Lower lobe of right lung (tissue), 2 donors: ENCODE measurements around the gene TAS2R1. TPM values are rescaled to one million over a fixed set of nuclear protein-coding genes. Genes with fewer than 3 reads are reported as not detected.

Source experiments
- ATAC-seq, 2 donors: fragments of 200-7000 bp; cut with Tn5 transposase; one replicate each; pipeline ENCODE4 v1.9.1; 2020 to 2022; ENCODE audit warnings: mild to moderate bottlenecking in 2 of 2, moderate library complexity in 2 of 2
- DNase-seq: peaks from one replicate; pipeline ENCODE4 v3.0.0-alpha.2; 2020
- H3K27ac ChIP-seq: fragments of 200-600 bp; one replicate; pipeline ENCODE4 v1.8.0; 2022
- H3K27me3 ChIP-seq: fragments of 200-600 bp; one replicate; pipeline ENCODE4 v1.8.0; 2022; ENCODE audit warnings: low read depth
- H3K36me3 ChIP-seq: fragments of 200-600 bp; one replicate; pipeline ENCODE4 v1.8.0; 2022; ENCODE audit warnings: mild to moderate bottlenecking
- H3K4me1 ChIP-seq: fragments of 200-600 bp; one replicate; pipeline ENCODE4 v1.8.0; 2022
- H3K4me3 ChIP-seq: fragments of 200-600 bp; one replicate; pipeline ENCODE4 v1.8.0; 2022; ENCODE audit warnings: mild to moderate bottlenecking
- H3K9me3 ChIP-seq: fragments of 200-600 bp; one replicate; pipeline ENCODE4 v1.8.0; 2022
- intact Hi-C: fragments of 100-400 bp; cut with DNase I; formaldehyde crosslinking; loops from one replicate; pipeline ENCODE4 v1.11.0; 2022
- total RNA-seq: library from RNA; stranded (reverse); fragmentation: NEBNext Ultra II Directional; extraction: Animal tissue kit (Norgen Biotek cat#: 25700); gene quantifications from one replicate; pipeline ENCODE4 v1.2.1, GENCODE V29; 2021
- TF ChIP-seq, protein P1 (sequence below): fragments of 200-600 bp; IDR thresholded peaks from one replicate; pipeline ENCODE4 v1.8.0; 2022; ENCODE audit warnings: antibody characterized with exemption, mild to moderate bottlenecking
- donor health status: DM: no; HTN: yes; CAD: no; lungs with severe emphysema.

The TAS2R1 gene
- total RNA-seq, 1 donor from 2014 or later = not detected

DNA sequence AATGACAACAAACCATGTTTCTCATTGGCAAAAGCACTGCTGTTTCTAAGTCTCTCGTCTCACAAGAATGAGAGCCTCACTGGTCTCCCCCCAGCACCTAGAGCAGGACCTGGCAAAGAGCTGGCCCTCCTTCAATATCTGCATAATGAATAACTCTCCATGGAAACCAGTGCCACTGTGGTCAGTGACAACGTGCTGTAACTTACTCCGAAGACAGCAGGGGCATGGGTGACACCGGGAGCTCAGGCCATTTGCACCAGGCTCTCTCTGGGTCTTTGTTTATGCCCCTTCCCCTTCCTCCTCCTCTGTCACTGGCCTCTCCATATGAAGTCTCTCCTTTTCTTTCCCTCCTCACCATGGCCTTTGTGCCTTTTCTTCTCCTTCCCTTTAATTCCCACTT, 33.3 kb downstream of the TAS2R1 start:
- TF ChIP-seq, protein P1, sequence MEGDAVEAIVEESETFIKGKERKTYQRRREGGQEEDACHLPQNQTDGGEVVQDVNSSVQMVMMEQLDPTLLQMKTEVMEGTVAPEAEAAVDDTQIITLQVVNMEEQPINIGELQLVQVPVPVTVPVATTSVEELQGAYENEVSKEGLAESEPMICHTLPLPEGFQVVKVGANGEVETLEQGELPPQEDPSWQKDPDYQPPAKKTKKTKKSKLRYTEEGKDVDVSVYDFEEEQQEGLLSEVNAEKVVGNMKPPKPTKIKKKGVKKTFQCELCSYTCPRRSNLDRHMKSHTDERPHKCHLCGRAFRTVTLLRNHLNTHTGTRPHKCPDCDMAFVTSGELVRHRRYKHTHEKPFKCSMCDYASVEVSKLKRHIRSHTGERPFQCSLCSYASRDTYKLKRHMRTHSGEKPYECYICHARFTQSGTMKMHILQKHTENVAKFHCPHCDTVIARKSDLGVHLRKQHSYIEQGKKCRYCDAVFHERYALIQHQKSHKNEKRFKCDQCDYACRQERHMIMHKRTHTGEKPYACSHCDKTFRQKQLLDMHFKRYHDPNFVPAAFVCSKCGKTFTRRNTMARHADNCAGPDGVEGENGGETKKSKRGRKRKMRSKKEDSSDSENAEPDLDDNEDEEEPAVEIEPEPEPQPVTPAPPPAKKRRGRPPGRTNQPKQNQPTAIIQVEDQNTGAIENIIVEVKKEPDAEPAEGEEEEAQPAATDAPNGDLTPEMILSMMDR = no peak
- no peaks in the 10 kb centered on the region for H3K4me1 ChIP-seq

DNA sequence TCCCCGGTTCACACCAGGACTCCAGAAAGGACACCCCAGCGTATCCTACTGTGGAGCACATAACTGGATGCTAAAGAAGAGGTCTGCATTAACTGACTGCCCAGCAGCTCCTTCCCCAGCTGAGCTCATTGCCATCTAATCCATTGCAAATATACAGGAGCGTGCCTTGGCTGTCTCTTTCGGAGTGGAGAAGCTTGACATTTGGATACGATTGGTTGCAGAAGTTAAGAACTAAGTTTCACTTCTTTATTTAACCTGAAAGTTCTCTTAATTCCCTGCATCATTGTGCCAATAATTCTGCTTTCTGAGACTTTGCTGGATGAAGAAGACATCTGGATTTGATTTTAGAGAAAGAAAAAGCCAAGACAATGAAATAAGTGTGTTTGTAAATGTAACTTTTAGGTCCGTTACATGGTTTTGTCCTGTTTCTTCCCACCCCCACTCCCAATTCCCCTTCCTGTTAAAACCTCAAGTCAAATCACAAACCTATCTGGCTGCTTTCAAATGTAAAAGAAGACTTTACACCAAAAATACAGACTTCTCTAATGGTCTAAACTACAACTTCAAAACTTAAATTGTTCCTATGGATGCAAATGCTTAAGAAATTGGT, 33.9 kb downstream of the TAS2R1 start:
- TF ChIP-seq, protein P1 = no peak
- Histone ChIP-seq H3K4me1 (no peaks in the 10 kb centered on the region), H3K4me3 (no peak overlapping the region), H3K36me3 (no peaks in the 10 kb centered on the region), H3K27ac (no peak overlapping the region), H3K9me3 (no peaks in the 10 kb centered on the region), H3K27me3 (no peaks in the 10 kb centered on the region)
- ATAC-seq (no peak), DNase-seq (no peak)
- intact Hi-C loops = no loop called here

More for the DNA sequence above, 33.3 kb downstream of the TAS2R1 start:
- DNase-seq (no peak), ATAC-seq (no peak)
- intact Hi-C loops = no loop called here
- Histone ChIP-seq H3K36me3 (no peaks in the 10 kb centered on the region), H3K27ac (no peak overlapping the region), H3K4me3 (no peak overlapping the region), H3K27me3 (no peaks in the 10 kb centered on the region), H3K9me3 (no peaks in the 10 kb centered on the region)

DNA sequence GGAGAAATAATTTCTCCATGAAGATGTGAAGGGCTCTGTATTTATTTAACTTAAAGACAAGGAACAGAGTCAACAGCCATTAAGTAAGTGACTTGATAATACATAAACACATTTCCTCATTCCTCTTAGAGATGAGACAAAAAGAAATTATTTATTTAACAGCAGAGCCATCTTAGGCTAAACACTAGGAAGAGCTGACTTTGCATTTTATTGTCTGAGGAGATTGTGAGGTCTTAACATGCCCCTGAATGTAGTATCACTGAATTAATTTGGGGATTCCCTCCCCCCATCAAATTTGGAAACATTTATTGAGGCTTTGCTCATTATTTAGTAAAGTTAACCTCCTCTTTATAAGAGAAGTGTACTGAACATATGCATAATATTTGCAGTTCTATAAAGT, 35.2 kb downstream of the TAS2R1 start:
- no peak overlapping the region for H3K4me3 ChIP-seq
- no peaks in the 10 kb centered on the region for H3K9me3 ChIP-seq
- H3K4me1 ChIP-seq = no peaks in the 10 kb centered on the region
- no peaks in the 10 kb centered on the region for H3K36me3 ChIP-seq
- no peak overlapping the region for H3K27ac ChIP-seq
- DNase-seq (no peak), ATAC-seq (no peak)
- no peaks in the 10 kb centered on the region for H3K27me3 ChIP-seq
- TF ChIP-seq, protein P1 = no peak
- intact Hi-C loops = no loop called here

DNA sequence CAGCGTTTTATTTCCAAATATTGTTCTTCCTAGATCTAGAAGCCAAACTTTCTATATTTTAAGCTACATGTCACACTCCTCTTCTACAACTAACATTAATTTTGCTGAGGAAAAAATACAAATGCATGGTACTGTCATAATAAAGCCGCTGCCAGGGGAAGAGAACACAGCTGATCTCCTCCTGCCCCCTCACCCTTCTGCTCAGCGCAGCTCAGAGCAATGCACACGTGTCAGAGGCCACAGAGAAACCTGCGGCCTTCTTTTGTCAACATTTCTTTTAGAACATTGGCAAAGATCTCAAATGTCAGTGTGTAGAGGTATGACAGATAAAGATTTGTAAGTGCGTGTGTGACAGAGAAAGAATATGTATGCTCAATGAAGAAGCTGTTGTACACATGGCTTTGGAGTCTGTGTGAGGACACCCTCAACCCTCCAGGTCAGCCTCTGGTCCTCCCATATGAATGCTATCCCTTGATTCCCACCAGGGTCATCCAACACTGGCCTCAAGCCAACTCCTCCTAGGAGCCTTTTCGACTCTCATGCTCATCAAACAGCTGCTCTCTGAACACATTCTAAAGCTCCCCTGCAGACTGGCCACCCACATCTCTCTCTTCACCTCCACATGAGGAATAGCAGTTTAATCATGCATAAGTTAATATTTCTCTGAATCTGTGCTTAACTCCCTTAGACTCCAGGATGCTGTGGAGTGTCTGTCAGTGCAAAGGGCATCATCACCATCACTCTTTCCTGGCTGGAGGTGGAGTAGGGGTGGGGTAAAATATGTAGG, 40.9 kb downstream of the TAS2R1 start:
- Histone ChIP-seq H3K27ac (no peak overlapping the region), H3K4me3 (no peak overlapping the region), H3K36me3 (no peaks in the 10 kb centered on the region), H3K27me3 (no peaks in the 10 kb centered on the region), H3K9me3 (no peaks in the 10 kb centered on the region), H3K4me1 (no peaks in the 10 kb centered on the region)
- intact Hi-C loops = no loop called here
- no peak for DNase-seq
- ATAC-seq = no peak
- TF ChIP-seq, protein P1 = no peak

DNA sequence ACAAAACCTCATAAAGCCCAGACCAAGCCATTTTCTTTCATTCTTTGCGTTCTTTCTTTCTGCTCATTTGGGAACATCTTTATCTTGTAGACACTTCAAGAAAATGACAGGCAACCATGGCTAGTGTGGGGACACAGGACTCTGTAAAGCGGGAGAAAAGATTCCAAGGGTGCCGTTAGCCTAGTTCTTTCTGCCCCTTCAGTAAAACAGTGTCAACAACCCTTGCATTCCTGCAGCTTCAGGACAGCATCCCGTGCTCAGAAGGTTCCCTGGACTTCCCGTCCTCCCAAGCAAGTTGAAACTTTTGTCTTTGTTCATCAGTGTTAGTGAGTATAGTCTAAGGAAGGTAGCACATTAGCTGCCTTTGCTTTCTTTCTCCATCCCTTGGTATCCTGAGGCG, 41.9 kb downstream of the TAS2R1 start:
- Histone ChIP-seq H3K9me3 (no peaks in the 10 kb centered on the region), H3K4me3 (no peak overlapping the region), H3K36me3 (no peaks in the 10 kb centered on the region), H3K27ac (no peak overlapping the region), H3K27me3 (no peaks in the 10 kb centered on the region), H3K4me1 (no peaks in the 10 kb centered on the region)
- intact Hi-C loops = no loop called here
- DNase-seq (no peak), ATAC-seq (peak in 1 of 2 donors; percentile 55)
- TF ChIP-seq, protein P1 = no peak
